ENCODE measurements around the gene RFTN1. TPM values are rescaled to one million over a fixed set of nuclear protein-coding genes. Genes with fewer than 3 reads are reported as not detected.

RFTN1 gene
- total RNA-seq, 1 experiment from 2014 or later: 2.2 TPM

GRCh38 chr3:16386561-16386960, 126.9 kb downstream of the RFTN1 start:
- H3K4ac ChIP-seq (ENCODE audit: low read depth, low read length): no peak overlapping the region
- no peak for DNase-seq
- H3K79me1 ChIP-seq (ENCODE audit: insufficient read depth, low read depth, low read length, poor library complexity, severe bottlenecking): no peaks in the 10 kb centered on the region
- WGBS (ENCODE audit: extremely low coverage, insufficient read length, low lambda C conversion rate): no CpG with 5 or more reads among the region's 4 CpGs
- no peaks in the 10 kb centered on the region for H3K4me1 ChIP-seq (ENCODE audit: insufficient read depth, low read length)
- H2BK5ac ChIP-seq (ENCODE audit: insufficient read length, low read length): no peak overlapping the region
- TF ChIP-seq CTCF (conservative IDR thresholded peaks at IDR 0.05): no peak
- H2AFZ ChIP-seq (ENCODE audit: low read length): no peak overlapping the region
- Mint-ChIP-seq H3K36me3 (ENCODE audit: insufficient read depth in 1 of 3, low read depth in 3 of 3) (no peaks in the 10 kb centered on the region), H3K27ac (peak overlapping the region in 1 of 3 experiments; percentile 11; a peak in 1 of 7 replicates), H3K4me1 (peaks cover 3 to 7% of the 10 kb centered on the region in 2 experiments), H3K27me3 (ENCODE audit: low read depth) (peaks cover 2% of the 10 kb centered on the region; the same call in 1 of the 2 replicates), H3K4me3 (no peak overlapping the region), H3K9me3 (no peaks in the 10 kb centered on the region)
- H3K27ac ChIP-seq (ENCODE audit: insufficient read length, low read depth, low read length): no peak overlapping the region
- H2BK20ac ChIP-seq (ENCODE audit: low read depth, low read length, poor library complexity, severe bottlenecking): no peak overlapping the region
- no peak overlapping the region for H4K5ac ChIP-seq (ENCODE audit: insufficient read length, low read depth, low read length)
- no peak overlapping the region for H3K14ac ChIP-seq (ENCODE audit: insufficient read depth, low read length)
- no peaks in the 10 kb centered on the region for H3K23me2 ChIP-seq (ENCODE audit: insufficient read length, low read depth, low read length, poor library complexity, severe bottlenecking)
- H3K27me3 ChIP-seq (ENCODE audit: insufficient read depth, low read length): no peaks in the 10 kb centered on the region; the same call in 1 of the 2 replicates
- no peak overlapping the region for H2BK12ac ChIP-seq (ENCODE audit: insufficient read length, low read depth, low read length)
- H4K91ac ChIP-seq (ENCODE audit: insufficient read length, low read depth, low read length): no peak overlapping the region
- no peak overlapping the region for H2BK15ac ChIP-seq (ENCODE audit: low read depth, low read length)
- no peaks in the 10 kb centered on the region for H3K9me3 ChIP-seq (ENCODE audit: control insufficient read depth, low read depth, low read length)
- H3T11ph ChIP-seq (ENCODE audit: low read length): no peak overlapping the region
- H3K9ac ChIP-seq (ENCODE audit: extremely low read depth, insufficient read length, low read length): no peak overlapping the region
- no peak overlapping the region for H3K56ac ChIP-seq (ENCODE audit: insufficient read length, low read depth, low read length)
- no peak overlapping the region for H3K23ac ChIP-seq (ENCODE audit: insufficient read length, low read depth, low read length)
- no peak overlapping the region for H3K18ac ChIP-seq (ENCODE audit: insufficient read length, low read depth, low read length)
- no peak overlapping the region for H2BK120ac ChIP-seq (ENCODE audit: low read depth, low read length, poor library complexity, severe bottlenecking)
- H4K8ac ChIP-seq (replicated peaks; ENCODE audit: insufficient read length, low read depth, low read length): no peak overlapping the region
- H4K20me1 ChIP-seq (ENCODE audit: control insufficient read depth, insufficient read depth, insufficient read length): no peaks in the 10 kb centered on the region
- H2AK5ac ChIP-seq (ENCODE audit: insufficient read length, low read length): no peak overlapping the region
- no peak overlapping the region for H3K4me2 ChIP-seq (ENCODE audit: insufficient read depth, insufficient read length, low read length)
- no peaks in the 10 kb centered on the region for H3K79me2 ChIP-seq (ENCODE audit: insufficient read depth, low read length)
